ENCODE data around the gene BNC2. TPM values are rescaled to one million over a fixed set of nuclear protein-coding genes. Genes with fewer than 3 reads are reported as not detected.

BNC2 gene
- total and polyA plus RNA-seq, 2 of the 4 experiments (the other 2 are of a cell fraction): 15.5 to 45.2 TPM

DNA sequence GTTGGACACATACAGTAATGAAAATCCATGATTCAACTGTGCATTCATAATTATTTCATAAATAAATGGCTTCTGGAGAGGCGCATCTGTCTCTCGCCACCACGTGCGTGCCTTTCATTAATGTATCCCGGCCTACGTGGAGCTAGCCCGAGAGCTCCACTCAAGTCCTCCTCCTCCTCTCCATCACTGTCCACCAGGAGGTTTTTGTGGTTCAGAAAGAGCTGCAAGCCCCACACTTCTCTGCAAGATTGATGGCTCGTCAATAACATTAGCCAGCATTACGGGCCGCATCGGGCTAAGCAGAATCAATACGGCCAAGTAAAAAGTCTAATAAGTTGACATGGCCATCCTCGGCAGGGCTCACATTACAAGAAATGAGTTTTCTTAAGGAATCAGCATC is 499.8 kb downstream of the BNC2 start:
- H3K4me1 ChIP-seq (ENCODE audit: control insufficient read depth, insufficient read depth, low read length): peaks cover 10% of the 10 kb centered on the region
- H2AK9ac ChIP-seq (replicated peaks; ENCODE audit: low read depth, low read length, poor library complexity): no peak overlapping the region
- H3K9ac ChIP-seq (ENCODE audit: low read depth, low read length): no peak overlapping the region
- H3K18ac ChIP-seq (ENCODE audit: low read depth, low read length): no peak overlapping the region
- no peak overlapping the region for H2AK5ac ChIP-seq (ENCODE audit: low read depth, low read length)
- TF ChIP-seq SMC3 (IDR thresholded peaks at IDR 0.05; ENCODE audit: low read depth, low read length): no peak
- TF ChIP-seq RFX5 (IDR thresholded peaks at IDR 0.05; ENCODE audit: low read depth, low read length): no peak
- TF ChIP-seq, protein P1, sequence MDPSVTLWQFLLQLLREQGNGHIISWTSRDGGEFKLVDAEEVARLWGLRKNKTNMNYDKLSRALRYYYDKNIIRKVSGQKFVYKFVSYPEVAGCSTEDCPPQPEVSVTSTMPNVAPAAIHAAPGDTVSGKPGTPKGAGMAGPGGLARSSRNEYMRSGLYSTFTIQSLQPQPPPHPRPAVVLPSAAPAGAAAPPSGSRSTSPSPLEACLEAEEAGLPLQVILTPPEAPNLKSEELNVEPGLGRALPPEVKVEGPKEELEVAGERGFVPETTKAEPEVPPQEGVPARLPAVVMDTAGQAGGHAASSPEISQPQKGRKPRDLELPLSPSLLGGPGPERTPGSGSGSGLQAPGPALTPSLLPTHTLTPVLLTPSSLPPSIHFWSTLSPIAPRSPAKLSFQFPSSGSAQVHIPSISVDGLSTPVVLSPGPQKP (IDR thresholded peaks at IDR 0.05; ENCODE audit: borderline replicate concordance, low read depth, low read length): no peak
- TF ChIP-seq BHLHE40 (IDR thresholded peaks at IDR 0.05; ENCODE audit: low read depth, low read length): no peak
- no peak for TF ChIP-seq FOS (IDR thresholded peaks at IDR 0.05; ENCODE audit: low read depth, low read length)
- TF ChIP-seq CEBPB (IDR thresholded peaks at IDR 0.05; ENCODE audit: low read depth, low read length): no peak
- no peak for TF ChIP-seq RCOR1 (IDR thresholded peaks at IDR 0.05; ENCODE audit: insufficient replicate concordance, low read length)
- TF ChIP-seq POLR2A (IDR thresholded peaks at IDR 0.05; ENCODE audit: low read depth, low read length): no peak
- no peak for TF ChIP-seq RAD21 (IDR thresholded peaks at IDR 0.05; ENCODE audit: low read length)
- TF ChIP-seq, protein P2, sequence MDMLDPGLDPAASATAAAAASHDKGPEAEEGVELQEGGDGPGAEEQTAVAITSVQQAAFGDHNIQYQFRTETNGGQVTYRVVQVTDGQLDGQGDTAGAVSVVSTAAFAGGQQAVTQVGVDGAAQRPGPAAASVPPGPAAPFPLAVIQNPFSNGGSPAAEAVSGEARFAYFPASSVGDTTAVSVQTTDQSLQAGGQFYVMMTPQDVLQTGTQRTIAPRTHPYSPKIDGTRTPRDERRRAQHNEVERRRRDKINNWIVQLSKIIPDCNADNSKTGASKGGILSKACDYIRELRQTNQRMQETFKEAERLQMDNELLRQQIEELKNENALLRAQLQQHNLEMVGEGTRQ (IDR thresholded peaks at IDR 0.05; ENCODE audit: low read depth, low read length): no peak
- no peak for TF ChIP-seq MAZ (IDR thresholded peaks at IDR 0.05; ENCODE audit: borderline replicate concordance, low read depth, low read length)
- TF ChIP-seq, protein P3, sequence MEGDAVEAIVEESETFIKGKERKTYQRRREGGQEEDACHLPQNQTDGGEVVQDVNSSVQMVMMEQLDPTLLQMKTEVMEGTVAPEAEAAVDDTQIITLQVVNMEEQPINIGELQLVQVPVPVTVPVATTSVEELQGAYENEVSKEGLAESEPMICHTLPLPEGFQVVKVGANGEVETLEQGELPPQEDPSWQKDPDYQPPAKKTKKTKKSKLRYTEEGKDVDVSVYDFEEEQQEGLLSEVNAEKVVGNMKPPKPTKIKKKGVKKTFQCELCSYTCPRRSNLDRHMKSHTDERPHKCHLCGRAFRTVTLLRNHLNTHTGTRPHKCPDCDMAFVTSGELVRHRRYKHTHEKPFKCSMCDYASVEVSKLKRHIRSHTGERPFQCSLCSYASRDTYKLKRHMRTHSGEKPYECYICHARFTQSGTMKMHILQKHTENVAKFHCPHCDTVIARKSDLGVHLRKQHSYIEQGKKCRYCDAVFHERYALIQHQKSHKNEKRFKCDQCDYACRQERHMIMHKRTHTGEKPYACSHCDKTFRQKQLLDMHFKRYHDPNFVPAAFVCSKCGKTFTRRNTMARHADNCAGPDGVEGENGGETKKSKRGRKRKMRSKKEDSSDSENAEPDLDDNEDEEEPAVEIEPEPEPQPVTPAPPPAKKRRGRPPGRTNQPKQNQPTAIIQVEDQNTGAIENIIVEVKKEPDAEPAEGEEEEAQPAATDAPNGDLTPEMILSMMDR (conservative IDR thresholded peaks at IDR 0.05; ENCODE audit: low read depth, low read length): no peak
- no peak for TF ChIP-seq MAFK (IDR thresholded peaks at IDR 0.05; ENCODE audit: low read depth, low read length)
- H3K14ac ChIP-seq (replicated peaks; ENCODE audit: low read depth, low read length): no peak overlapping the region
- H3K9me3 ChIP-seq (ENCODE audit: control insufficient read depth, insufficient read depth, low read length): no peaks in the 10 kb centered on the region
- H2AFZ ChIP-seq (replicated peaks; ENCODE audit: low read length, poor library complexity): no peak overlapping the region
- DNase-seq (no peak), ATAC-seq (ENCODE audit: low read depth) (no peak)
- H4K5ac ChIP-seq (ENCODE audit: low read depth, low read length): no peak overlapping the region
- H3K27me3 ChIP-seq (ENCODE audit: control insufficient read depth, insufficient read depth, low read length): no peaks in the 10 kb centered on the region
- ChIA-PET POLR2A (ENCODE audit: unreplicated experiment) (no interaction called here), CTCF (no interaction called here)
- H3K23ac ChIP-seq (ENCODE audit: low read depth, low read length): no peak overlapping the region
- no peaks in the 10 kb centered on the region for H3K36me3 ChIP-seq (ENCODE audit: control insufficient read depth, insufficient read depth, low read length)
- H3K4me3 ChIP-seq (ENCODE audit: insufficient read depth, low read depth, low read length): no peak overlapping the region
- peak overlapping the region; percentile 63; the same call in 1 of the 2 replicates for H2BK120ac ChIP-seq (ENCODE audit: low read depth, low read length)
- H4K91ac ChIP-seq (ENCODE audit: insufficient read depth, low read depth, low read length): no peak overlapping the region
- intact Hi-C loops (cut with micrococcal nuclease): no loop called here
- H3K4ac ChIP-seq (ENCODE audit: low read depth, low read length): no peak overlapping the region
- no peak overlapping the region for H2BK5ac ChIP-seq (ENCODE audit: low read depth, low read length, poor library complexity, severe bottlenecking)
- no peak overlapping the region for H2BK15ac ChIP-seq (ENCODE audit: low read depth, low read length)
- H3K27ac ChIP-seq (ENCODE audit: insufficient read depth, low read length): no peak overlapping the region
- in situ Hi-C loops (cut with MboI; ENCODE audit: low sequenced_read_pairs): no loop called here
- H2BK20ac ChIP-seq (ENCODE audit: low read depth, low read length): no peak overlapping the region
- H3K56ac ChIP-seq (ENCODE audit: extremely low read depth, insufficient read depth, low read length): no peak overlapping the region
- no peak overlapping the region for H3K4me2 ChIP-seq (ENCODE audit: low read depth, low read length)
- WGBS, 2 experiments (ENCODE audit: extremely low coverage in 2 of 2, insufficient read length in 1 of 2): 96% methylated on average over 5 of the region's 13 CpGs; no CpG with 5 or more reads in 1 of the 2 experiments
- no peak overlapping the region for H4K8ac ChIP-seq (ENCODE audit: low read depth in 2 of 2, low read length in 2 of 2)
- peaks cover 17% of the 10 kb centered on the region for H3K9me1 ChIP-seq (ENCODE audit: insufficient read depth, low read length)
- no peaks in the 10 kb centered on the region for H4K20me1 ChIP-seq (ENCODE audit: insufficient read depth, low read length)
- no TSS peak for BruUV-seq (replicated peaks)
- H3K79me1 ChIP-seq (ENCODE audit: low read depth in 1 of 2, low read length in 2 of 2): no peaks in the 10 kb centered on the region; a peak in 1 of 4 replicates
- dilution Hi-C loops (cut with HindIII; ENCODE audit: low sequenced_read_pairs, unreplicated experiment): no loop called here
